Endodermal cell (in vitro differentiated cells): Measurements from ENCODE around the gene RCAN2. TPM values are rescaled to one million over a fixed set of nuclear protein-coding genes. Genes with fewer than 3 reads are reported as not detected.
"Not testable (repeated sequence)": the region's sequence is repeated elsewhere in the genome, so short reads cannot be mapped to it uniquely, and the experiment has no call there.

Experiments used
- DNase-seq: peaks from one replicate; pipeline ENCODE4 v3.0.0-alpha.2; 2017
- H3K27ac ChIP-seq: 2 replicates; pipeline ENCODE4 v1.5.1; 2013; ENCODE audit warnings: mild to moderate bottlenecking, low read depth, low read length, moderate library complexity
- H3K27me3 ChIP-seq: 2 replicates; pipeline ENCODE4 v1.6.1; 2013; ENCODE audit warnings: mild to moderate bottlenecking, low read length, moderate library complexity; ENCODE audit not compliant: insufficient read depth, control insufficient read depth, poor library complexity, severe bottlenecking
- H3K36me3 ChIP-seq: 2 replicates; pipeline ENCODE4 v1.7.0; 2013; ENCODE audit warnings: mild to moderate bottlenecking, low read length, moderate library complexity; ENCODE audit not compliant: control insufficient read depth, insufficient read depth
- H3K4me1 ChIP-seq: one replicate; pipeline ENCODE4 v1.7.0; 2013; ENCODE audit warnings: low read length; ENCODE audit not compliant: control insufficient read depth, insufficient read depth
- H3K4me3 ChIP-seq: 2 replicates; pipeline ENCODE4 v1.5.1; 2013; ENCODE audit warnings: mild to moderate bottlenecking, low read length, moderate library complexity
- H3K9ac ChIP-seq: 2 replicates; pipeline ENCODE4 v1.6.1; 2013; ENCODE audit warnings: mild to moderate bottlenecking, low read length, moderate library complexity; ENCODE audit not compliant: poor library complexity, severe bottlenecking; ENCODE audit errors: extremely low read depth
- H3K9me3 ChIP-seq: 2 replicates; pipeline ENCODE4 v1.6.1; 2013; ENCODE audit warnings: mild to moderate bottlenecking, low read length, moderate library complexity; ENCODE audit not compliant: control insufficient read depth
- H3K27ac Mint-ChIP-seq: 2 replicates; pipeline ENCODE4 v1.8.0; 2020; ENCODE audit warnings: mixed read lengths
- H3K27me3 Mint-ChIP-seq: 2 replicates; pipeline ENCODE4 v1.8.0; 2021; ENCODE audit warnings: mild to moderate bottlenecking, mixed read lengths; ENCODE audit not compliant: insufficient read depth
- H3K36me3 Mint-ChIP-seq: 2 replicates; pipeline ENCODE4 v1.8.0; 2020; ENCODE audit warnings: low read depth, mixed read lengths
- H3K4me1 Mint-ChIP-seq: 2 replicates; pipeline ENCODE4 v1.8.0; 2020; ENCODE audit warnings: mixed read lengths
- H3K4me3 Mint-ChIP-seq: 2 replicates; pipeline ENCODE4 v1.8.0; 2020; ENCODE audit warnings: mild to moderate bottlenecking, moderate library complexity, mixed read lengths
- H3K9me3 Mint-ChIP-seq: 2 replicates; pipeline ENCODE4 v1.8.0; 2020; ENCODE audit warnings: mild to moderate bottlenecking, mixed read lengths
- WGBS, 2 experiments: methylation state at CpG; one replicate each; pipeline versions ENCODE4 v1.1.5 to v1.1.7; 2013; ENCODE audit warnings: missing lambda C conversion rate in 2 of 2, mixed read lengths in 1 of 2; ENCODE audit not compliant: insufficient coverage in 1 of 2, insufficient read length in 1 of 2; 5-methylcytosine and 5-hydroxymethylcytosine counted together
- total RNA-seq, 2 donors: library from RNA; stranded (reverse); fragmentation: NEBNext Ultra II Directional in 1 of 2; extraction: Animal tissue kit (Norgen Biotek cat#: 25700) in 1 of 2; gene quantifications; 2 replicates in 1 of 2; 3 replicates in 1 of 2; pipeline ENCODE4 v1.2.1, GENCODE V29; 2021
- TF ChIP-seq, protein P1 (sequence below): fragments of 200-600 bp; sonication (generic); conservative IDR thresholded peaks from 2 replicates; pipeline ENCODE4 v1.5.0; 2021; ENCODE audit warnings: antibody characterized with exemption, mild to moderate bottlenecking

RCAN2 gene
- total RNA-seq, 2 donors from 2014 or later, result 15.7 to 16.7 TPM

DNA sequence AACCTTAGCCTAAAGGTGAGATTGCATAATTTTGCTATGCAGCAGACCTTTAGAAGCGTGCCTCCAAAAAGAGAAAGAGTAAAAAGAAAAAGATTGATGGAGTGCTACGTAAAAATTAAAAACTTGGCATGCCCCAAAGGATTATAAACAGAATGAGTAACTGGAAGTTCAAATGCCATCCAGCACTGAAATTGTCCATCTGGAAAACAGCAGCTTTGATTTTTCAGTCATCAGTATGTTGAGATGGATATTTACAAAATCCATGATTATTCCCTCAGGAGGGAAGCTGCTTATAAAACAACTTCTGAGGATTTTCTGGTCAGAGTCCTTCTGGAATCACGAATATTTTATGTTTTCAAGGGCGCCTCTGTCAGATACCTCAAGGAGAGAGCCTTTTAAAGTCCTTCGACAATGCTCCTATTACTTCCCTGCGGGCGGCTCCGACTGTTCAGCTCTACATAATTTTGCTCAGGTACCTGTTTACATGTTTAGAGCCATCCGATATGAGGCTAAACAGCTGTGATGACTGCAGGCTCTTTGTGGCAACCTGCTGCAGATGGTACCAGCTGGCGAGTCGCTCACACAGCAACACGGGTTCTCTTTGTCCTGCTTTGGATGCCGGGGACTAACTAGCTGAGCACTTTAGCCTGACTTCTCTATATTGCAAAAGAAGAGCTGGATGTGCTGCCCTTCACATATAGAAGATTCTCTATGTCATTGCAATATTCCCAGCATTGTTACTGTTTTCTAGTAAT, 83.3 kb downstream of the RCAN2 start:
- H3K27me3 Mint-ChIP-seq, result no peaks in the 10 kb centered on the region
- H3K9ac ChIP-seq, result no peak overlapping the region
- WGBS, 2 experiments, result 91% methylated on average over 11 to 13 of the region's 13 CpGs
- no peaks in the 10 kb centered on the region for H3K9me3 ChIP-seq
- H3K36me3 Mint-ChIP-seq, result peaks cover 6% of the 10 kb centered on the region
- TF ChIP-seq, protein P1, sequence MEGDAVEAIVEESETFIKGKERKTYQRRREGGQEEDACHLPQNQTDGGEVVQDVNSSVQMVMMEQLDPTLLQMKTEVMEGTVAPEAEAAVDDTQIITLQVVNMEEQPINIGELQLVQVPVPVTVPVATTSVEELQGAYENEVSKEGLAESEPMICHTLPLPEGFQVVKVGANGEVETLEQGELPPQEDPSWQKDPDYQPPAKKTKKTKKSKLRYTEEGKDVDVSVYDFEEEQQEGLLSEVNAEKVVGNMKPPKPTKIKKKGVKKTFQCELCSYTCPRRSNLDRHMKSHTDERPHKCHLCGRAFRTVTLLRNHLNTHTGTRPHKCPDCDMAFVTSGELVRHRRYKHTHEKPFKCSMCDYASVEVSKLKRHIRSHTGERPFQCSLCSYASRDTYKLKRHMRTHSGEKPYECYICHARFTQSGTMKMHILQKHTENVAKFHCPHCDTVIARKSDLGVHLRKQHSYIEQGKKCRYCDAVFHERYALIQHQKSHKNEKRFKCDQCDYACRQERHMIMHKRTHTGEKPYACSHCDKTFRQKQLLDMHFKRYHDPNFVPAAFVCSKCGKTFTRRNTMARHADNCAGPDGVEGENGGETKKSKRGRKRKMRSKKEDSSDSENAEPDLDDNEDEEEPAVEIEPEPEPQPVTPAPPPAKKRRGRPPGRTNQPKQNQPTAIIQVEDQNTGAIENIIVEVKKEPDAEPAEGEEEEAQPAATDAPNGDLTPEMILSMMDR, result no peak
- no peak overlapping the region for H3K27ac Mint-ChIP-seq
- H3K4me3 Mint-ChIP-seq, result no peak overlapping the region
- H3K27ac ChIP-seq, result no peak overlapping the region
- no peak overlapping the region for H3K4me3 ChIP-seq
- H3K27me3 ChIP-seq, result no peaks in the 10 kb centered on the region
- no peaks in the 10 kb centered on the region for H3K4me1 ChIP-seq
- no peaks in the 10 kb centered on the region for H3K4me1 Mint-ChIP-seq
- H3K36me3 ChIP-seq, result no peaks in the 10 kb centered on the region
- DNase-seq, result no peak
- no peaks in the 10 kb centered on the region for H3K9me3 Mint-ChIP-seq

GRCh38 chr6:46407246-46407645, 84.0 kb downstream of the RCAN2 start:
- no peaks in the 10 kb centered on the region for H3K9me3 ChIP-seq
- H3K36me3 ChIP-seq, result no peaks in the 10 kb centered on the region
- H3K27ac Mint-ChIP-seq, result no peak overlapping the region
- no peak for DNase-seq
- H3K4me3 Mint-ChIP-seq, result no peak overlapping the region
- H3K9ac ChIP-seq, result no peak overlapping the region
- 93 to 100% methylated on average over 3 of the region's 3 CpGs for WGBS, 2 experiments
- H3K27me3 Mint-ChIP-seq, result no peaks in the 10 kb centered on the region
- H3K27me3 ChIP-seq, result no peaks in the 10 kb centered on the region
- H3K27ac ChIP-seq, result no peak overlapping the region
- H3K4me3 ChIP-seq, result no peak overlapping the region
- peaks cover 6% of the 10 kb centered on the region for H3K36me3 Mint-ChIP-seq
- TF ChIP-seq, protein P1, result no peak
- H3K4me1 Mint-ChIP-seq, result no peaks in the 10 kb centered on the region
- H3K9me3 Mint-ChIP-seq, result no peaks in the 10 kb centered on the region
- H3K4me1 ChIP-seq, result no peaks in the 10 kb centered on the region

DNA sequence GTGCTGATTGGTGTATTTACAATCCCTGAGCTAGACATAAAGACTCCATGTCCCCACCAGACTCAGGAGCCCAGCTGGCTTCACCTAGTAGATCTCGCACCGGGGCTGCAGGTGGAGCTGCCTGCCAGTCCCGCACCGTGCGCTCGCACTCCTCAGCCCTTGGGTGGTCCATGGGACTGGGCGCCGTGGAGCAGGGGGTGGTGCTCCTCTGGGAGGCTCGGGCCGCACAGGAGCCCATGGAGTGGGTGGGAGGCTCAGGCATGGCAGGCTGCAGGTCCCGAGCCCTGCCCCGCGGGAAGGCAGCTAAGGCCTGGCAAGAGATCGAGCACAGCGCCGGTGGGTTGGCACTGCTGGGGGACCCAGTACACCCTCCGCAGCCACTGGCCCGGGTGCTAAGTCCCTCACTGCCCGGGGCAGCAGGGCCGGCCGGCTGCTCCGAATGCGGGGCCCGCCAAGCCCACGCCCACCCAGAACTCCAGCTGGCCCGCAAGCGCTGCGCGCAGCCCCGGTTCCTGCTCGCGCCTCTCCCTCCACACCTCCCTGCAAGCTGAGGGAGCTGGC, 85.5 kb downstream of the RCAN2 start:
- H3K4me1 Mint-ChIP-seq, H3K36me3 ChIP-seq, H3K9me3 ChIP-seq, H3K27me3 Mint-ChIP-seq, H3K4me1 ChIP-seq, H3K4me3 ChIP-seq, H3K36me3 Mint-ChIP-seq, H3K9me3 Mint-ChIP-seq, DNase-seq, H3K9ac ChIP-seq, H3K27me3 ChIP-seq, H3K27ac ChIP-seq, H3K27ac Mint-ChIP-seq, H3K4me3 Mint-ChIP-seq: not testable (repeated sequence)
- WGBS, 2 experiments, result 94% methylated on average over 25 of the region's 32 CpGs; no CpG with 5 or more reads in 1 of the 2 experiments
